HG03457 (cell line): Measurements from ENCODE around the gene CERKL.

Experiments
- ATAC-seq: cut with Tn5 transposase; IDR thresholded peaks from one replicate; pipeline ENCODE4 v1.9.1; 2021; ENCODE audit warnings: moderate number of reproducible peaks; ENCODE audit not compliant: unreplicated experiment

Gene CERKL

GRCh38 chr2:181523756-181524155, 133.1 kb downstream of the CERKL start:
- ATAC-seq: no peak

GRCh38 chr2:181520253-181520652, 136.7 kb downstream of the CERKL start:
- ATAC-seq: no peak

- ATAC-seq: no peak
Observed at GRCh38 chr2:181517685-181518301, 139.1 kb downstream of the CERKL start.

- ATAC-seq: no peak
Observed at GRCh38 chr2:181516992-181517391, 139.9 kb downstream of the CERKL start.

- no peak for ATAC-seq
Observed at GRCh38 chr2:181515719-181516118, 141.2 kb downstream of the CERKL start.

- no peak for ATAC-seq
Observed at GRCh38 chr2:181500201-181500600, 156.7 kb downstream of the CERKL start.

- ATAC-seq: no peak
Observed at GRCh38 chr2:181499231-181499630, 157.7 kb downstream of the CERKL start.
